ENCODE results near the gene P2RY14. TPM values are rescaled to one million over a fixed set of nuclear protein-coding genes. Genes with fewer than 3 reads are reported as not detected.
A peak's percentile ranks its signal among the peaks of the same experiment; 100 is the strongest.

P2RY14 gene
- total and polyA plus RNA-seq, 7 experiments from 2014 or later, result 0.11 to 5.7 (median 0.27) TPM; not detected in 2

DNA sequence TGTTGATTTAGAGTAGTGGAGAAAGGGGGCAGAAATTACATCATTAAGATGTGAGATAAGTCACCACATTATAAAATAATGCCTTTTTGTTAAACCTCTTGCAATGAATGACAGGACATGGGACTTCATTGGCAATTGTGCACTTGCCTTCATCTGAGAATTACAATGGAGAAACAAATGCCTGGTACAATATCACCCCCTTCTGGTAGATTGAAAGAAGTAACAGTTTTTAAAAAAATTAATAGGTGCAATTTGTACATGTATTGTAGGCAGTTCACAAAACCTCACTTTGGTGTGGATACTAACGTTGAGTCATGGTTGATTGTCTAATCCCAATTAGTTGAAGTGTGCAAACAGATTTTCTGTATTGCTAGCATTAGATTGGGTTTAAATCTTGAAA, 4.6 kb upstream of the P2RY14 start:
- Mint-ChIP-seq H3K27ac (peak overlapping the region in 1 of 9 donors; percentile 56), H3K36me3 (no peaks in the 10 kb centered on the region), H3K4me3 (peak overlapping the region in 1 of 10 donors; percentile 41), H3K9me3 (no peaks in the 10 kb centered on the region), H3K27me3 (no peaks in the 10 kb centered on the region), H3K4me1 (peaks cover 7 to 57% (median 18%) of the 10 kb centered on the region in 7 donors)
- POLR2A ChIA-PET, result interaction anchor here (5.8 kb wide), 1 partner anchor 55 kb away, joined by 39 read pairs; no protein-coding TSS in a partner anchor
- intact Hi-C loops (cut with micrococcal nuclease), result loop anchor here (1.0 to 5.0 kb wide), 14 partner anchors 14 to 635 kb away; partner anchors contain the start of genes GPR171 (in 2 of the 2), P2RY13 (in 2 of the 2) and SIAH2 (in 1 of the 2)
- CTCF ChIA-PET, result interaction anchor here (0.7 to 7.4 kb wide), 10 partner anchors 15 to 130 kb away, joined by 3 to 133 read pairs (median 5); no protein-coding TSS in a partner anchor
- H3K9me3 ChIP-seq (ENCODE audit: control insufficient read depth in 2 of 3, low read length in 3 of 3), result no peaks in the 10 kb centered on the region
- DNase-seq (peak in 7 of 9 donors; percentile 39 to 74 (median 68)), ATAC-seq (peak; percentile 76)
- H3K4me3 ChIP-seq (ENCODE audit: low read length), result no peak overlapping the region
- H3K27ac ChIP-seq (ENCODE audit: low read depth, low read length), result no peak overlapping the region
- no peaks in the 10 kb centered on the region for H3K36me3 ChIP-seq (ENCODE audit: control insufficient read depth in 2 of 3, insufficient read depth in 3 of 3, low read length in 3 of 3)
- H3K27me3 ChIP-seq (ENCODE audit: control insufficient read depth in 2 of 2, insufficient read depth in 2 of 2, low read length in 2 of 2), result no peaks in the 10 kb centered on the region
- peaks cover 6 to 9% of the 10 kb centered on the region in 2 donors for H3K4me1 ChIP-seq (ENCODE audit: control insufficient read depth in 2 of 2, insufficient read depth in 2 of 2, low read length in 2 of 2)

DNA sequence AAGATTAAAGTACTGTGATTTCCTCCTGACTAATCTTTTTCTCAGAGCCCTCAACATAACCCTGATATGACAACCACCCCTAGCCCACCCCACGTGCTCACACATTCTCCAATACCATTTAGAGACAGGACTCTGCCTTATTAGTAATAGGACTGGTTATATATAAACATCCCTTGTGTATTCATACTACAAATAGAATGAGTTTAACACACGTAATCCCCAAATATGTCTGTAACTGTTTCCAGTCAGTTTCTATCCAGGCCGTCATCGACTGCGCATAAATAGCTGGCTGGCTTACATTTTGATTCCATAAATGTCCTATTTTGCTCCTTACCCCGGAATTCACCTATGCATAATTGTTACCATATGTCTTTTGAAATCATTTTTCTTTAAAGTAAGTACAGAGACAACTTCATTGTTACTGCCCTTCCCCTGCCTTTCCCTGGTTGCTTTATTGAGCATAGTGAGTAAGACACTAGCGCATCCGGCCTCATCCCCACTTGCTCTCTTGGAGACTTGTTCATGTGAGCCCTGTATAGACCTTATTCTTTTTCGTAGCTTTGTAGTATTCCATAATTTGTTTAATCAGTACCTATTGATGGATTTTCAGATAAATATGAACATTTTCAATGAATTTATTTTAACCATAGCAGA, 3.5 kb upstream of the P2RY14 start:
- Histone ChIP-seq H3K4me1 (ENCODE audit: control insufficient read depth in 2 of 2, insufficient read depth in 2 of 2, low read length in 2 of 2) (peaks cover 11 to 14% of the 10 kb centered on the region in 2 donors), H3K36me3 (ENCODE audit: control insufficient read depth in 2 of 3, insufficient read depth in 3 of 3, low read length in 3 of 3) (no peaks in the 10 kb centered on the region), H3K27ac (ENCODE audit: low read depth, low read length) (no peak overlapping the region), H3K9me3 (ENCODE audit: control insufficient read depth in 2 of 3, low read length in 3 of 3) (no peaks in the 10 kb centered on the region), H3K27me3 (ENCODE audit: control insufficient read depth in 2 of 2, insufficient read depth in 2 of 2, low read length in 2 of 2) (no peaks in the 10 kb centered on the region), H3K4me3 (ENCODE audit: low read length) (no peak overlapping the region)
- Mint-ChIP-seq H3K4me1 (peaks cover 8 to 61% (median 24%) of the 10 kb centered on the region in 7 donors), H3K36me3 (no peaks in the 10 kb centered on the region), H3K27ac (peak overlapping the region in 1 of 9 donors; percentile 62), H3K27me3 (no peaks in the 10 kb centered on the region), H3K9me3 (no peaks in the 10 kb centered on the region), H3K4me3 (no peak overlapping the region)
- no peak for ATAC-seq
- intact Hi-C loops (cut with micrococcal nuclease), result loop anchor here (2.0 to 5.0 kb wide), 6 partner anchors 13 to 557 kb away; partner anchors contain the start of genes P2RY13 (in 2 of the 2), GPR171 (in 1 of the 2) and SIAH2 (in 1 of the 2)
- POLR2A ChIA-PET, result interaction anchor here (0.7 to 5.8 kb wide), 4 partner anchors 54 to 115 kb away, joined by 3 to 39 read pairs (median 5); no protein-coding TSS in a partner anchor
- CTCF ChIA-PET, result interaction anchor here (0.7 to 7.4 kb wide), 9 partner anchors 14 to 125 kb away, joined by 3 to 133 read pairs (median 7); no protein-coding TSS in a partner anchor
- DNase-seq, result no peak

DNA sequence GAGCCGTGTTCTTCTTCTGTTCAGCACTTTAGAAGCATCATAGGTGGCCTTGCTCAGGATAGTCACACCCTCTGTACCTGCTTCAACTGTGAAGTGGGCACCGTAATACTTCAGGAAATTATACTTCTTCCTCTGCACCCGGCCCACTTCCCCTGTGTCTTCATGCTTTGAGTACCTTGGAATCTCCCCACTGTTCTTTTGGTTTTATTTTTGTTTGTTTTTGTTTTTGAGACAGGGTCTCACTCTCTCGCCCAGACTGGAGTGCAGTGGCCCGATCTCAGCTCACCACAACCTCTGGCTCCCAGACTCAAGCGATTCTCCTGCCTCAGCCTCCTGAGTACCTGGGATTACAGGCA, 1.7 kb downstream of the P2RY14 start:
- H3K27me3 Mint-ChIP-seq, result no peaks in the 10 kb centered on the region
- ATAC-seq, result peak; percentile 85
- Histone ChIP-seq H3K4me1 (ENCODE audit: control insufficient read depth in 2 of 2, insufficient read depth in 2 of 2, low read length in 2 of 2) (peaks cover 20 to 21% of the 10 kb centered on the region in 2 donors), H3K36me3 (ENCODE audit: control insufficient read depth in 2 of 3, insufficient read depth in 3 of 3, low read length in 3 of 3) (no peaks in the 10 kb centered on the region), H3K27me3 (ENCODE audit: control insufficient read depth in 2 of 2, insufficient read depth in 2 of 2, low read length in 2 of 2) (no peaks in the 10 kb centered on the region), H3K9me3 (ENCODE audit: control insufficient read depth in 2 of 3, low read length in 3 of 3) (no peaks in the 10 kb centered on the region), H3K4me3 (ENCODE audit: low read length) (no peak overlapping the region), H3K27ac (ENCODE audit: low read depth, low read length) (no peak overlapping the region)
- DNase-seq, result peak in 8 of 9 donors; percentile 12 to 56 (median 25)
- intact Hi-C loops (cut with micrococcal nuclease), result loop anchor here in 1 of 2 donors (1.0 to 10.0 kb wide), 3 partner anchors 8 to 872 kb away; partner anchors contain the start of genes EIF2A, SERP1 and TSC22D2
- ChIA-PET POLR2A (interaction anchor here (0.6 to 1.5 kb wide), 2 partner anchors 10 to 93 kb away, joined by 3 to 4 read pairs; no protein-coding TSS in a partner anchor), CTCF (interaction anchor here (0.6 to 7.4 kb wide), 4 partner anchors 49 to 807 kb away, joined by 3 to 133 read pairs (median 56); no protein-coding TSS in a partner anchor)
- H3K36me3 Mint-ChIP-seq, result peaks cover 0 to 26% (median 0%) of the 10 kb centered on the region in 5 donors
- peaks cover 21 to 63% (median 43%) of the 10 kb centered on the region in 7 donors for H3K4me1 Mint-ChIP-seq
- H3K9me3 Mint-ChIP-seq, result peaks cover 0 to 2% (median 0%) of the 10 kb centered on the region in 11 donors
- peak overlapping the region; percentile 1 to 93 (median 67) for H3K27ac Mint-ChIP-seq
- peak overlapping the region; percentile 8 to 76 (median 44) for H3K4me3 Mint-ChIP-seq

DNA sequence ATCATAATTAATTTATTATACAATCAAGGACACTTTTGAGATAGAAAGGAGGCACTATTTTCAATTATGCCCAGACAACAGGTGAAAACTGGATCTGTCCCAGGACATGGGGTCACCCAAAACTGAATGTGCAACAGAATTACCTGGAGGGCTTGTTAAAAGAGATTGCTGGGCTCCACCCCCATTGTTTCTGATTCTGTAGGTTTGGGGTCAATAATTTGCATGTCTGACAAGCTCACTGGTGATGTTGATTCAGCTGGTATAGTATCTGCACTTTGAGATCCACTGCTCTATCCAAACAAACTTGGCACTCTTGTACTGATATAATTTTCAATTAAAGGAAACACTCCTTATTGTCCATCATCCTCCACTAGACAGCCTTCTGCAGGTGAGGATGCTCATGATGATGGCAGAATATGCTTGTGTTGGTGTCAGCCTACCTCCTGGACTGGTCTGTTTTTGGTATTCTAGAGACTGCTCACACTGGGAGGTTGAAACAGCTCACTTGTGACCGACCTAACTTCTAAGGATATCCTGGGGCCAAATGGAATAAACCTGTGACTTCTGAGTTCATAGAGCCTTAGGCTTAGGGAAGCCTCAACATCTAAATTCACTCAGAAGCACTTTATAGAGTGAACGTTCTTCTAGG, 2.2 kb downstream of the P2RY14 start:
- ATAC-seq, result peak; percentile 4

DNA sequence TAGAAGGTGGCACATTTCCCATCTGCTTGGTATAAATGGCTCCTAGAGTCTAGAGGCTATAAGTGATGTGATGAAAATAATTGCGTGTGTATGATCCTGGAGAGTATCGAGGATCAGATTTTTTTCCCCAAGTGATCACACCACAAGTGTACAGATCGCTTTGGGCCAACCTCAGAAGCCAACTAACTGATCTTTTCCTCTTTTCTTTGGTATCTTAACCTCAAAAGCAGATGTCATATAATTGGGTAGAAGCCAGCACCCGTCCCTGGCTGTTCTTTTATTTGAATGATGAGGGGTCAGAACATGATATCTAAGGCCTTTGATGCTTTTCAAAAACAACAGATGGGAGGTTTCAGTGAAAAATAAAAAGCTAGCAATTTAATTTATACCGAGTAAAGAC, 3.3 kb downstream of the P2RY14 start:
- Mint-ChIP-seq H3K27ac (peak overlapping the region in 1 of 9 donors; percentile 70), H3K9me3 (peaks cover 0 to 2% (median 0%) of the 10 kb centered on the region in 11 donors), H3K27me3 (no peaks in the 10 kb centered on the region), H3K4me1 (peaks cover 22 to 69% (median 43%) of the 10 kb centered on the region in 7 donors), H3K36me3 (peaks cover 0 to 28% (median 0%) of the 10 kb centered on the region in 5 donors), H3K4me3 (peak overlapping the region in 1 of 10 donors; percentile 9)
- POLR2A ChIA-PET, result interaction anchor here (1.5 kb wide), 2 partner anchors 8 to 104 kb away, joined by 4 read pairs; no protein-coding TSS in a partner anchor
- Histone ChIP-seq H3K9me3 (ENCODE audit: control insufficient read depth in 2 of 3, low read length in 3 of 3) (no peaks in the 10 kb centered on the region), H3K4me1 (ENCODE audit: control insufficient read depth in 2 of 2, insufficient read depth in 2 of 2, low read length in 2 of 2) (peaks cover 20 to 21% of the 10 kb centered on the region in 2 donors), H3K27me3 (ENCODE audit: control insufficient read depth in 2 of 2, insufficient read depth in 2 of 2, low read length in 2 of 2) (no peaks in the 10 kb centered on the region), H3K27ac (ENCODE audit: low read depth, low read length) (no peak overlapping the region), H3K36me3 (ENCODE audit: control insufficient read depth in 2 of 3, insufficient read depth in 3 of 3, low read length in 3 of 3) (no peaks in the 10 kb centered on the region), H3K4me3 (ENCODE audit: low read length) (no peak overlapping the region)
- CTCF ChIA-PET, result interaction anchor here (1.0 kb wide), 1 partner anchor 12 kb away, joined by 3 read pairs; no protein-coding TSS in a partner anchor
- no peak for ATAC-seq
- intact Hi-C loops (cut with micrococcal nuclease), result loop anchor here in 1 of 2 donors (5.0 to 10.0 kb wide), 2 partner anchors 728 to 870 kb away; partner anchors contain the start of genes EIF2A, SERP1 and TSC22D2
- DNase-seq, result no peak

More for the DNA sequence above, 2.2 kb downstream of the P2RY14 start:
- Histone ChIP-seq H3K27ac (ENCODE audit: low read depth, low read length) (no peak overlapping the region), H3K36me3 (ENCODE audit: control insufficient read depth in 2 of 3, insufficient read depth in 3 of 3, low read length in 3 of 3) (no peaks in the 10 kb centered on the region), H3K4me1 (ENCODE audit: control insufficient read depth in 2 of 2, insufficient read depth in 2 of 2, low read length in 2 of 2) (peaks cover 20 to 21% of the 10 kb centered on the region in 2 donors), H3K4me3 (ENCODE audit: low read length) (no peak overlapping the region), H3K27me3 (ENCODE audit: control insufficient read depth in 2 of 2, insufficient read depth in 2 of 2, low read length in 2 of 2) (no peaks in the 10 kb centered on the region), H3K9me3 (ENCODE audit: control insufficient read depth in 2 of 3, low read length in 3 of 3) (no peaks in the 10 kb centered on the region)
- Mint-ChIP-seq H3K27ac (peak overlapping the region; percentile 1 to 93 (median 67)), H3K9me3 (peaks cover 0 to 2% (median 0%) of the 10 kb centered on the region in 11 donors), H3K4me1 (peaks cover 21 to 63% (median 43%) of the 10 kb centered on the region in 7 donors), H3K27me3 (no peaks in the 10 kb centered on the region), H3K36me3 (peaks cover 0 to 26% (median 0%) of the 10 kb centered on the region in 5 donors), H3K4me3 (peak overlapping the region; percentile 8 to 76 (median 44))
- intact Hi-C loops (cut with micrococcal nuclease), result loop anchor here in 1 of 2 donors (1.0 to 10.0 kb wide), 3 partner anchors 8 to 871 kb away; partner anchors contain the start of genes EIF2A, SERP1 and TSC22D2
- CTCF ChIA-PET, result interaction anchor here (0.6 to 7.4 kb wide), 4 partner anchors 11 to 806 kb away, joined by 3 to 133 read pairs (median 4); no protein-coding TSS in a partner anchor
- POLR2A ChIA-PET, result interaction anchor here (0.6 to 1.5 kb wide), 3 partner anchors 9 to 93 kb away, joined by 3 to 4 read pairs (median 3); no protein-coding TSS in a partner anchor
- no peak for DNase-seq

Measured in naive thymus-derived CD4-positive, alpha-beta T cell (primary cell).